ENCODE data around the gene PRR7.

Gene PRR7

GRCh38 chr5:177426566-177427210 lies 19.9 kb upstream of the PRR7 start, which contains the start of gene GRK6:
Gene GRK6 (plus strand): TSS chr5:177426676. CDS start chr5:177426846, 170 bp downstream.
- Histone ChIP-seq H3K27me3 (ENCODE audit: control insufficient read depth, insufficient read depth, low read length) (no peaks in the 10 kb centered on the region), H3K36me3 (ENCODE audit: control insufficient read depth, insufficient read depth, low read length) (no peaks in the 10 kb centered on the region), H3K4me3 (ENCODE audit: low read length) (peak within 1 kb of the TSS; percentile 99), H3K9ac (ENCODE audit: low read length) (peak within 1 kb of the TSS; percentile 94), H3K9me3 (ENCODE audit: control insufficient read depth, low read length) (no peaks in the 10 kb centered on the region), H3K4me1 (ENCODE audit: control insufficient read depth, insufficient read depth, low read length) (peaks cover 36% of the 10 kb centered on the region)

GRCh38 chr5:177427211-177427822 lies 19.3 kb upstream of the PRR7 start:
- Histone ChIP-seq H3K36me3 (ENCODE audit: control insufficient read depth, insufficient read depth, low read length) (peaks cover 3% of the 10 kb centered on the region), H3K9me3 (ENCODE audit: control insufficient read depth, low read length) (no peaks in the 10 kb centered on the region), H3K4me1 (ENCODE audit: control insufficient read depth, insufficient read depth, low read length) (peaks cover 37% of the 10 kb centered on the region), H3K9ac (ENCODE audit: low read length) (peak overlapping the region; percentile 94), H3K4me3 (ENCODE audit: low read length) (peak overlapping the region; percentile 99), H3K27me3 (ENCODE audit: control insufficient read depth, insufficient read depth, low read length) (no peaks in the 10 kb centered on the region)

- peaks cover 3% of the 10 kb centered on the region for H3K36me3 ChIP-seq (ENCODE audit: control insufficient read depth, insufficient read depth, low read length)
- peaks cover 37% of the 10 kb centered on the region for H3K4me1 ChIP-seq (ENCODE audit: control insufficient read depth, insufficient read depth, low read length)
- no peaks in the 10 kb centered on the region for H3K27me3 ChIP-seq (ENCODE audit: control insufficient read depth, insufficient read depth, low read length)
- no peaks in the 10 kb centered on the region for H3K9me3 ChIP-seq (ENCODE audit: control insufficient read depth, low read length)
- peak overlapping the region; percentile 25 for H3K9ac ChIP-seq (ENCODE audit: low read length)
- no peak overlapping the region for H3K4me3 ChIP-seq (ENCODE audit: low read length)
Observed at GRCh38 chr5:177427919-177428573, 18.6 kb upstream of the PRR7 start.

GRCh38 chr5:177428574-177429217 lies 17.9 kb upstream of the PRR7 start:
- Histone ChIP-seq H3K4me3 (ENCODE audit: low read length) (no peak overlapping the region), H3K4me1 (ENCODE audit: control insufficient read depth, insufficient read depth, low read length) (peaks cover 37% of the 10 kb centered on the region)

GRCh38 chr5:177429248-177430040 lies 17.2 kb upstream of the PRR7 start:
- no peaks in the 10 kb centered on the region for H3K27me3 ChIP-seq (ENCODE audit: control insufficient read depth, insufficient read depth, low read length)
- no peak overlapping the region for H3K4me3 ChIP-seq (ENCODE audit: low read length)
- no peaks in the 10 kb centered on the region for H3K9me3 ChIP-seq (ENCODE audit: control insufficient read depth, low read length)
- peaks cover 10% of the 10 kb centered on the region for H3K36me3 ChIP-seq (ENCODE audit: control insufficient read depth, insufficient read depth, low read length)
- H3K9ac ChIP-seq (ENCODE audit: low read length), result peak overlapping the region; percentile 1
- H3K4me1 ChIP-seq (ENCODE audit: control insufficient read depth, insufficient read depth, low read length), result peaks cover 37% of the 10 kb centered on the region

More at GRCh38 chr5:177428574-177429217, 17.9 kb upstream of the PRR7 start:
- Histone ChIP-seq H3K9me3 (ENCODE audit: control insufficient read depth, low read length) (no peaks in the 10 kb centered on the region), H3K36me3 (ENCODE audit: control insufficient read depth, insufficient read depth, low read length) (peaks cover 3% of the 10 kb centered on the region), H3K27me3 (ENCODE audit: control insufficient read depth, insufficient read depth, low read length) (no peaks in the 10 kb centered on the region), H3K9ac (ENCODE audit: low read length) (no peak overlapping the region)

- H3K9me3 ChIP-seq (ENCODE audit: control insufficient read depth, low read length), result no peaks in the 10 kb centered on the region
- H3K36me3 ChIP-seq (ENCODE audit: control insufficient read depth, insufficient read depth, low read length), result peaks cover 19% of the 10 kb centered on the region
- no peaks in the 10 kb centered on the region for H3K27me3 ChIP-seq (ENCODE audit: control insufficient read depth, insufficient read depth, low read length)
- H3K4me1 ChIP-seq (ENCODE audit: control insufficient read depth, insufficient read depth, low read length), result peaks cover 33% of the 10 kb centered on the region
- H3K4me3 ChIP-seq (ENCODE audit: low read length), result no peak overlapping the region
- H3K9ac ChIP-seq (ENCODE audit: low read length), result no peak overlapping the region
Observed at GRCh38 chr5:177430140-177430951, 16.3 kb upstream of the PRR7 start.

- no peak overlapping the region for H3K9ac ChIP-seq (ENCODE audit: low read length)
- no peaks in the 10 kb centered on the region for H3K9me3 ChIP-seq (ENCODE audit: control insufficient read depth, low read length)
- no peaks in the 10 kb centered on the region for H3K27me3 ChIP-seq (ENCODE audit: control insufficient read depth, insufficient read depth, low read length)
- no peak overlapping the region for H3K4me3 ChIP-seq (ENCODE audit: low read length)
- H3K4me1 ChIP-seq (ENCODE audit: control insufficient read depth, insufficient read depth, low read length), result peaks cover 28% of the 10 kb centered on the region
- H3K36me3 ChIP-seq (ENCODE audit: control insufficient read depth, insufficient read depth, low read length), result peaks cover 19% of the 10 kb centered on the region
Observed at GRCh38 chr5:177430972-177431316, 15.7 kb upstream of the PRR7 start.

- Histone ChIP-seq H3K4me3 (ENCODE audit: low read length) (no peak overlapping the region), H3K9me3 (ENCODE audit: control insufficient read depth, low read length) (no peaks in the 10 kb centered on the region), H3K4me1 (ENCODE audit: control insufficient read depth, insufficient read depth, low read length) (peaks cover 28% of the 10 kb centered on the region), H3K9ac (ENCODE audit: low read length) (no peak overlapping the region), H3K36me3 (ENCODE audit: control insufficient read depth, insufficient read depth, low read length) (peaks cover 19% of the 10 kb centered on the region), H3K27me3 (ENCODE audit: control insufficient read depth, insufficient read depth, low read length) (no peaks in the 10 kb centered on the region)
Observed at GRCh38 chr5:177431317-177432142, 15.1 kb upstream of the PRR7 start.

GRCh38 chr5:177432143-177432838 lies 14.3 kb upstream of the PRR7 start:
- Histone ChIP-seq H3K36me3 (ENCODE audit: control insufficient read depth, insufficient read depth, low read length) (peaks cover 19% of the 10 kb centered on the region), H3K4me3 (ENCODE audit: low read length) (no peak overlapping the region), H3K4me1 (ENCODE audit: control insufficient read depth, insufficient read depth, low read length) (peaks cover 25% of the 10 kb centered on the region)

More at GRCh38 chr5:177432143-177432838, 14.3 kb upstream of the PRR7 start:
- no peak overlapping the region for H3K9ac ChIP-seq (ENCODE audit: low read length)
- H3K9me3 ChIP-seq (ENCODE audit: control insufficient read depth, low read length), result no peaks in the 10 kb centered on the region
- no peaks in the 10 kb centered on the region for H3K27me3 ChIP-seq (ENCODE audit: control insufficient read depth, insufficient read depth, low read length)
